AG04450 (cell line): ENCODE measurements around the gene REPS1. TPM values are rescaled to one million over a fixed set of nuclear protein-coding genes. Genes with fewer than 3 reads are reported as not detected.
"Not testable (repeated sequence)": the region's sequence is repeated elsewhere in the genome, so short reads cannot be mapped to it uniquely, and the experiment has no call there.

Experiments used
- CTCF ChIA-PET: fragments of 300-600, 350-600 bp; formaldehyde crosslinking; extraction: SDS; loops from one replicate; lab custom pipeline; 2022; ENCODE audit warnings: antibody characterized with exemption, inconsistent platforms; lab: Charles Lee
- POLR2A ChIA-PET: fragments of 350-600 bp; formaldehyde crosslinking; extraction: SDS; loops from one replicate; lab custom pipeline; 2021; ENCODE audit warnings: antibody characterized with exemption, inconsistent platforms; lab: Yijun Ruan, JAX
- DNase-seq: peaks from one replicate; pipeline ENCODE4 v3.0.0-alpha.2; 2011; ENCODE audit warnings: low read depth, low spot score
- H3K27ac ChIP-seq: one replicate; pipeline ENCODE4 v1.5.1; 2012; ENCODE audit warnings: low read depth, low read length, control low read depth
- H3K27me3 ChIP-seq: one replicate; pipeline ENCODE4 v1.6.0; 2012; ENCODE audit warnings: low read length; ENCODE audit not compliant: control insufficient read depth, insufficient read depth
- H3K4me3 ChIP-seq: 2 replicates; pipeline ENCODE4 v1.5.1; 2011; ENCODE audit warnings: mild to moderate bottlenecking, low read depth, low read length, control low read depth
- H3K9me3 ChIP-seq: 2 replicates; pipeline ENCODE4 v1.5.1; 2012; ENCODE audit warnings: low read length; ENCODE audit not compliant: control insufficient read depth, insufficient read depth
- polyA plus RNA-seq: library from polyadenylated mRNA; depleted of rRNA; stranded (reverse); fragments of >200 nt; gene quantifications from 2 replicates; pipeline ENCODE4 v1.2.3, GENCODE V29; 2011
- TF ChIP-seq, protein P1 (sequence below): IDR thresholded peaks from 2 replicates; pipeline ENCODE4 v1.5.1; 2011; ENCODE audit warnings: low read depth, low read length, control low read depth, inconsistent platforms

REPS1 gene
- polyA plus RNA-seq, 1 experiment, result 36.6 TPM

GRCh38 chr6:139006477-139006876, 18.4 kb upstream of the REPS1 start:
- peaks cover 2% of the 10 kb centered on the region for H3K27me3 ChIP-seq
- no peak overlapping the region for H3K27ac ChIP-seq
- H3K4me3 ChIP-seq, result no peak overlapping the region
- ChIA-PET CTCF (interaction anchor here (1.2 kb wide), 1 partner anchor 18 kb away, joined by 4 read pairs; no protein-coding TSS in a partner anchor), POLR2A (no interaction called here)
- H3K9me3 ChIP-seq, result no peaks in the 10 kb centered on the region
- TF ChIP-seq, protein P1, sequence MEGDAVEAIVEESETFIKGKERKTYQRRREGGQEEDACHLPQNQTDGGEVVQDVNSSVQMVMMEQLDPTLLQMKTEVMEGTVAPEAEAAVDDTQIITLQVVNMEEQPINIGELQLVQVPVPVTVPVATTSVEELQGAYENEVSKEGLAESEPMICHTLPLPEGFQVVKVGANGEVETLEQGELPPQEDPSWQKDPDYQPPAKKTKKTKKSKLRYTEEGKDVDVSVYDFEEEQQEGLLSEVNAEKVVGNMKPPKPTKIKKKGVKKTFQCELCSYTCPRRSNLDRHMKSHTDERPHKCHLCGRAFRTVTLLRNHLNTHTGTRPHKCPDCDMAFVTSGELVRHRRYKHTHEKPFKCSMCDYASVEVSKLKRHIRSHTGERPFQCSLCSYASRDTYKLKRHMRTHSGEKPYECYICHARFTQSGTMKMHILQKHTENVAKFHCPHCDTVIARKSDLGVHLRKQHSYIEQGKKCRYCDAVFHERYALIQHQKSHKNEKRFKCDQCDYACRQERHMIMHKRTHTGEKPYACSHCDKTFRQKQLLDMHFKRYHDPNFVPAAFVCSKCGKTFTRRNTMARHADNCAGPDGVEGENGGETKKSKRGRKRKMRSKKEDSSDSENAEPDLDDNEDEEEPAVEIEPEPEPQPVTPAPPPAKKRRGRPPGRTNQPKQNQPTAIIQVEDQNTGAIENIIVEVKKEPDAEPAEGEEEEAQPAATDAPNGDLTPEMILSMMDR, result no peak
- DNase-seq, result no peak

GRCh38 chr6:139003751-139004150, 15.7 kb upstream of the REPS1 start:
- ChIA-PET POLR2A (no interaction called here), CTCF (interaction anchor here (1.3 kb wide), 1 partner anchor 15 kb away, joined by 5 read pairs; the partner anchor contains the start of gene REPS1)
- H3K27me3 ChIP-seq, result peaks cover 2% of the 10 kb centered on the region
- DNase-seq, result no peak
- H3K9me3 ChIP-seq, result no peaks in the 10 kb centered on the region
- TF ChIP-seq, protein P1, result no peak
- no peak overlapping the region for H3K27ac ChIP-seq
- no peak overlapping the region for H3K4me3 ChIP-seq

DNA sequence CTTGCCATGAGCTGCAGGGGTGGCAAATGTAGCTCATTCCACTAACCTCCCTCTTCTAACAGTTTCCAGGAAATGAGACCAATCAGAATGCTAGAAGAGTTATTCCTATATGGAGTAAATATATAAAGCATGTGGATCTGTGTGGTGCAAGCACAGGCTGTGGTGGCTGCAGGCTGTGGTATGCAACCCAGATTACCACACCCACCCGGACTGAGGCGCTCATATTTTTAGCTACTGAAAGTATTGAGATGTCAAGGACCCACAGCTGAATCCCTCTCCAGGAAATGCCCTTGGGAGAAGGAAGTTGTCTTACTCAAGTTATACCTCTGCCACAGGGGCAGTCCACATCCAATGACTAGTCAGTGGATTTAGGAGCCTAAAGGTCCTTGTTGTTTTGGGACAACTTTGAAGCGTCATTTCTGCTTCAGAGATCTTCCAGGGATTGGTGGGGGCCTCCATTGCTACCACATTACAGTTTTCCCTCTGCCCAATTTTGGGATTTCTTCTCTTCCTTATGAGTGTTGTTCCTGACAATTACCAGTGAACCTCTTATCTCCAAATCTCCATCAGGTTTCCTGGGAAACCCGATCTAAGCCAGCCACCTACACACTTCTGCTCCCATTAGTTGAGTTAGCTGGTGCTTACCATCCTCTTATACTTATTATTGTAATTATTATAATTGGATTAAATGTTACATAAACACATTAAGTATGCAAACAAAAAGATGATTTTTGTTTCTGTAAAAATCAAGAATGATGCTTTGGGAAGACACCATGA, 12.1 kb upstream of the REPS1 start:
- Histone ChIP-seq H3K9me3 (no peaks in the 10 kb centered on the region), H3K4me3 (no peak overlapping the region), H3K27me3 (peaks cover 2% of the 10 kb centered on the region), H3K27ac (no peak overlapping the region)
- no peak for DNase-seq
- ChIA-PET POLR2A (no interaction called here), CTCF (interaction anchor here (1.1 kb wide), 1 partner anchor 11 kb away, joined by 3 read pairs; the partner anchor contains the start of gene REPS1)
- TF ChIP-seq, protein P1, result no peak

GRCh38 chr6:138997136-138997535, 9.1 kb upstream of the REPS1 start:
- no peak for DNase-seq
- no peak overlapping the region for H3K27ac ChIP-seq
- POLR2A ChIA-PET, result no interaction called here
- no peak overlapping the region for H3K4me3 ChIP-seq
- no peaks in the 10 kb centered on the region for H3K9me3 ChIP-seq
- H3K27me3 ChIP-seq, result no peaks in the 10 kb centered on the region
- TF ChIP-seq, protein P1, result no peak
- CTCF ChIA-PET, result no interaction called here

DNA sequence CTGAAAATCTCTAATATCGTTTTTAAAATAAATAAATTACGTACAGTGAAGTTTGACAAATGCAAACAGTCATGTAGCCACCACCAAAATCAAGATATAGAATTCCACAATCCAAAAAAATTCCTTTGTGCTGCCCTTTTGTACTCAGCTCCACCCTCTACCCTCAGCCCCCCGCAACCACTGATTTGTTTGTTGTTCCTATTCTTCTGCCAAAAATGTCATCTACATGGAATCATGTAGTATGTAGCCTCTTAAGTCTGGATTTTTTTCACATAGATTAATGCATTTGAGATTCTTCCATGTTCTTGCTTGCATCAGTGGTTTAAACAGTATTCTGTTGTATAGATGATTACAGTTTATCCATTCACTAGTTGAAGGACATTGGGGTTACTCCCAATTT, 8.5 kb upstream of the REPS1 start:
- POLR2A ChIA-PET, result no interaction called here
- CTCF ChIA-PET, result no interaction called here

DNA sequence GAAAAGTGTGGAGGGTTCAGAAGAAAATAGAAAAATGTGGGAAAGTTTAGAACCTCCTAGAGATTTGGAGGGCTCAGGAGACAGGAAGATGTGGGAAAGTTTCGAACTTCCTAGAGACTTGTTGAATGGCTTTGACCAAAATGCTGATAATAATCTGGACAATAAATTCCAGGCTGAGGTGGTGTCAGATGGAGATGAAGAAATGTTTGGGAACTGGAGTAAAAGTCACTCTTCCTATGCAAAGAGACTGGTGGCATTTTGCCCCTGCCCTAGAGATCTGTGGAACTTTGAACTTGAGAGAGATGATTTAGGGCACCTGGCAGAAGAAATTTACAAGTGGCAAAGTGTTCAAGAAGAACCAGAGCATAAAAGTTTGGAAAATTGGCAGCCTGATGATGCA, 5.4 kb upstream of the REPS1 start:
- H3K9me3 ChIP-seq, DNase-seq, H3K27me3 ChIP-seq, H3K27ac ChIP-seq, H3K4me3 ChIP-seq, CTCF ChIA-PET, POLR2A ChIA-PET: not testable (repeated sequence)

More for the DNA sequence above, 8.5 kb upstream of the REPS1 start:
- DNase-seq, result no peak
- H3K27ac ChIP-seq, result no peak overlapping the region
- no peaks in the 10 kb centered on the region for H3K27me3 ChIP-seq
- H3K9me3 ChIP-seq, result no peaks in the 10 kb centered on the region
- TF ChIP-seq, protein P1, result no peak
- H3K4me3 ChIP-seq, result no peak overlapping the region

DNA sequence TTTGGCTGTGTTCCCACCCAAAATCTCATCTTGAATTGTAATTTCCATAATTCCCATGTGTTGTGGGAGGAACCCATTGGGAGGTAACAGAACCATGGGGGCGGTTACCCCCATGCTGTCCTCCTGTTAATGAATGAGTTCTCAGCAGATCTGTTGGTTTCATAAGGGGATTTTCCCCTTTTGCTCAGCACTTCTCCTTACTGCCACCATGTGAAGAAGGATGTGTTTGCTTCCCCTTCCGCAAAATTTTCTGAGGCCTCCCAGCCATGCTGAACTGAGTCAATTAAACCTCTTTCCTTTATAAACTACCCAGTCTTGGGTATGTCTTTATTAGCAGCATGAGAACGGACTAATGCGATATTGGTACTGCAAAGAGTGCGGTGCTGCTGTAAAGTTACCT, 4.9 kb upstream of the REPS1 start:
- H3K9me3 ChIP-seq, H3K27me3 ChIP-seq, H3K4me3 ChIP-seq, CTCF ChIA-PET, POLR2A ChIA-PET, DNase-seq, H3K27ac ChIP-seq: not testable (repeated sequence)
